ENCODE results near the gene TMEM145.

DNA sequence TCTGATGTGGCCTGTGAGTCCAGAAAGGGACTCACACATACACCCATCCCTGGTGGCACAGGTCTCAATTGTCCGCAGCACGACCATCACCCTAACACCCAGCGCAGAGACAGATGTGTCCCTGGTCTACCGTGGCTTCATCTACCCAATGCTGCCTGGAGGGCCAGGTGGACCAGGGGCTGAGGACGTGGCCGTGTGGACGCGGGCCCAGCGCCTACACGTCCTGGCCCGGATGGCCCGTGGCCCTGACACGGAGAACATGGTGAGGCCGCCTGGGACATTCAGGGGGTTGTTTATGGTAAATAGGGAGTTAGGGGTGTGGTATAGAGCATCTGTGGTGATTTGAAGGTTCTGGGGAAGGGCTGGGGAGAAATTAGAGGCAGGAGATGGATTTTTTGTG is 35.1 kb downstream of the TMEM145 start:
- TF ChIP-seq POLR2A (IDR thresholded peaks at IDR 0.05), result no peak
- TF ChIP-seq, protein P1, sequence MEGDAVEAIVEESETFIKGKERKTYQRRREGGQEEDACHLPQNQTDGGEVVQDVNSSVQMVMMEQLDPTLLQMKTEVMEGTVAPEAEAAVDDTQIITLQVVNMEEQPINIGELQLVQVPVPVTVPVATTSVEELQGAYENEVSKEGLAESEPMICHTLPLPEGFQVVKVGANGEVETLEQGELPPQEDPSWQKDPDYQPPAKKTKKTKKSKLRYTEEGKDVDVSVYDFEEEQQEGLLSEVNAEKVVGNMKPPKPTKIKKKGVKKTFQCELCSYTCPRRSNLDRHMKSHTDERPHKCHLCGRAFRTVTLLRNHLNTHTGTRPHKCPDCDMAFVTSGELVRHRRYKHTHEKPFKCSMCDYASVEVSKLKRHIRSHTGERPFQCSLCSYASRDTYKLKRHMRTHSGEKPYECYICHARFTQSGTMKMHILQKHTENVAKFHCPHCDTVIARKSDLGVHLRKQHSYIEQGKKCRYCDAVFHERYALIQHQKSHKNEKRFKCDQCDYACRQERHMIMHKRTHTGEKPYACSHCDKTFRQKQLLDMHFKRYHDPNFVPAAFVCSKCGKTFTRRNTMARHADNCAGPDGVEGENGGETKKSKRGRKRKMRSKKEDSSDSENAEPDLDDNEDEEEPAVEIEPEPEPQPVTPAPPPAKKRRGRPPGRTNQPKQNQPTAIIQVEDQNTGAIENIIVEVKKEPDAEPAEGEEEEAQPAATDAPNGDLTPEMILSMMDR (IDR thresholded peaks at IDR 0.05), result no peak

Measured in prostate gland (tissue), 2 donors.